Measurements from ENCODE around the gene ZAR1. TPM values are rescaled to one million over a fixed set of nuclear protein-coding genes. Genes with fewer than 3 reads are reported as not detected.
"Not testable (repeated sequence)": the region's sequence is repeated elsewhere in the genome, so short reads cannot be mapped to it uniquely, and the experiment has no call there.

Gene ZAR1
- polyA plus RNA-seq, 1 experiment, result not detected

- POLR2A ChIA-PET, result interaction anchor here (0.7 kb wide), 1 partner anchor 208 kb away, joined by 4 read pairs; no protein-coding TSS in a partner anchor
Measured at GRCh38 chr4:48450740-48451139, 39.3 kb upstream of the ZAR1 start.

GRCh38 chr4:48451656-48452055 is 38.4 kb upstream of the ZAR1 start:
- DNase-seq (ENCODE audit: low read depth, low spot score), result not testable (repeated sequence)
- CTCF ChIA-PET, result interaction anchor here (0.6 kb wide), 1 partner anchor 25 kb away, joined by 3 read pairs; no protein-coding TSS in a partner anchor

More at GRCh38 chr4:48450740-48451139, 39.3 kb upstream of the ZAR1 start:
- Histone ChIP-seq H3K27ac (ENCODE audit: low read depth, low read length) (no peak overlapping the region), H3K9me3 (ENCODE audit: control insufficient read depth, insufficient read depth, low read length) (no peaks in the 10 kb centered on the region), H3K4me3 (ENCODE audit: low read depth, low read length) (no peak overlapping the region), H3K27me3 (ENCODE audit: control insufficient read depth, insufficient read depth, low read length) (peaks cover 6% of the 10 kb centered on the region)
- no peak for TF ChIP-seq CTCF (IDR thresholded peaks at IDR 0.05; ENCODE audit: low read depth, low read length)
- DNase-seq (ENCODE audit: low read depth, low spot score), result no peak
- CTCF ChIA-PET, result interaction anchor here (0.6 kb wide), 1 partner anchor 26 kb away, joined by 3 read pairs; no protein-coding TSS in a partner anchor

GRCh38 chr4:48454591-48454990 is 35.5 kb upstream of the ZAR1 start:
- TF ChIP-seq CTCF (IDR thresholded peaks at IDR 0.05; ENCODE audit: low read depth, low read length), result no peak
- POLR2A ChIA-PET, result no interaction called here
- H3K27me3 ChIP-seq (ENCODE audit: control insufficient read depth, insufficient read depth, low read length), result peaks cover 5% of the 10 kb centered on the region
- no peak for DNase-seq (ENCODE audit: low read depth, low spot score)
- no peaks in the 10 kb centered on the region for H3K9me3 ChIP-seq (ENCODE audit: control insufficient read depth, insufficient read depth, low read length)
- no peak overlapping the region for H3K27ac ChIP-seq (ENCODE audit: low read depth, low read length)
- CTCF ChIA-PET, result no interaction called here
- no peak overlapping the region for H3K4me3 ChIP-seq (ENCODE audit: low read depth, low read length)

More at GRCh38 chr4:48451656-48452055, 38.4 kb upstream of the ZAR1 start:
- H3K4me3 ChIP-seq (ENCODE audit: low read depth, low read length); H3K27me3 ChIP-seq (ENCODE audit: control insufficient read depth, insufficient read depth, low read length); H3K9me3 ChIP-seq (ENCODE audit: control insufficient read depth, insufficient read depth, low read length); H3K27ac ChIP-seq (ENCODE audit: low read depth, low read length); POLR2A ChIA-PET: not testable (repeated sequence)

- no peak overlapping the region for H3K4me3 ChIP-seq (ENCODE audit: low read depth, low read length)
- no peak for DNase-seq (ENCODE audit: low read depth, low spot score)
- no peak for TF ChIP-seq CTCF (IDR thresholded peaks at IDR 0.05; ENCODE audit: low read depth, low read length)
- H3K27me3 ChIP-seq (ENCODE audit: control insufficient read depth, insufficient read depth, low read length), result peaks cover 8% of the 10 kb centered on the region
- ChIA-PET POLR2A (no interaction called here), CTCF (no interaction called here)
- H3K9me3 ChIP-seq (ENCODE audit: control insufficient read depth, insufficient read depth, low read length), result no peaks in the 10 kb centered on the region
- no peak overlapping the region for H3K27ac ChIP-seq (ENCODE audit: low read depth, low read length)
Measured at GRCh38 chr4:48461000-48461399, 29.1 kb upstream of the ZAR1 start.

GRCh38 chr4:48462363-48462762 is 27.7 kb upstream of the ZAR1 start:
- TF ChIP-seq CTCF (IDR thresholded peaks at IDR 0.05; ENCODE audit: low read depth, low read length), result no peak
- ChIA-PET CTCF (no interaction called here), POLR2A (no interaction called here)

More at GRCh38 chr4:48462363-48462762, 27.7 kb upstream of the ZAR1 start:
- peaks cover 8% of the 10 kb centered on the region for H3K27me3 ChIP-seq (ENCODE audit: control insufficient read depth, insufficient read depth, low read length)
- no peaks in the 10 kb centered on the region for H3K9me3 ChIP-seq (ENCODE audit: control insufficient read depth, insufficient read depth, low read length)
- no peak for DNase-seq (ENCODE audit: low read depth, low spot score)
- no peak overlapping the region for H3K4me3 ChIP-seq (ENCODE audit: low read depth, low read length)
- no peak overlapping the region for H3K27ac ChIP-seq (ENCODE audit: low read depth, low read length)

Data from AG04450 (cell line).